LNCaP clone FGC (cell line): ENCODE data around the gene SIK3.
"Not testable (repeated sequence)": the region's sequence is repeated elsewhere in the genome, so short reads cannot be mapped to it uniquely, and the experiment has no call there.

ENCODE experiments used
- DNase-seq: peaks from one replicate; pipeline ENCODE4 v3.0.0-alpha.2; 2011; ENCODE audit warnings: low read depth
- H3K4me3 ChIP-seq: 2 replicates; pipeline ENCODE4 v1.5.1; 2011; ENCODE audit warnings: mild to moderate bottlenecking, low read depth, low read length, control low read depth
- TF ChIP-seq, protein P1 (sequence below): IDR thresholded peaks from 2 replicates; pipeline ENCODE4 v1.5.1; 2012; ENCODE audit warnings: mild to moderate bottlenecking; ENCODE audit not compliant: control insufficient read depth, insufficient read depth; ENCODE audit errors: extremely low read depth

The SIK3 gene

GRCh38 chr11:116811194-116811593 lies 287.0 kb downstream of the SIK3 start:
- no peak overlapping the region for H3K4me3 ChIP-seq
- DNase-seq, result no peak
- TF ChIP-seq, protein P1, sequence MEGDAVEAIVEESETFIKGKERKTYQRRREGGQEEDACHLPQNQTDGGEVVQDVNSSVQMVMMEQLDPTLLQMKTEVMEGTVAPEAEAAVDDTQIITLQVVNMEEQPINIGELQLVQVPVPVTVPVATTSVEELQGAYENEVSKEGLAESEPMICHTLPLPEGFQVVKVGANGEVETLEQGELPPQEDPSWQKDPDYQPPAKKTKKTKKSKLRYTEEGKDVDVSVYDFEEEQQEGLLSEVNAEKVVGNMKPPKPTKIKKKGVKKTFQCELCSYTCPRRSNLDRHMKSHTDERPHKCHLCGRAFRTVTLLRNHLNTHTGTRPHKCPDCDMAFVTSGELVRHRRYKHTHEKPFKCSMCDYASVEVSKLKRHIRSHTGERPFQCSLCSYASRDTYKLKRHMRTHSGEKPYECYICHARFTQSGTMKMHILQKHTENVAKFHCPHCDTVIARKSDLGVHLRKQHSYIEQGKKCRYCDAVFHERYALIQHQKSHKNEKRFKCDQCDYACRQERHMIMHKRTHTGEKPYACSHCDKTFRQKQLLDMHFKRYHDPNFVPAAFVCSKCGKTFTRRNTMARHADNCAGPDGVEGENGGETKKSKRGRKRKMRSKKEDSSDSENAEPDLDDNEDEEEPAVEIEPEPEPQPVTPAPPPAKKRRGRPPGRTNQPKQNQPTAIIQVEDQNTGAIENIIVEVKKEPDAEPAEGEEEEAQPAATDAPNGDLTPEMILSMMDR, result no peak

DNA sequence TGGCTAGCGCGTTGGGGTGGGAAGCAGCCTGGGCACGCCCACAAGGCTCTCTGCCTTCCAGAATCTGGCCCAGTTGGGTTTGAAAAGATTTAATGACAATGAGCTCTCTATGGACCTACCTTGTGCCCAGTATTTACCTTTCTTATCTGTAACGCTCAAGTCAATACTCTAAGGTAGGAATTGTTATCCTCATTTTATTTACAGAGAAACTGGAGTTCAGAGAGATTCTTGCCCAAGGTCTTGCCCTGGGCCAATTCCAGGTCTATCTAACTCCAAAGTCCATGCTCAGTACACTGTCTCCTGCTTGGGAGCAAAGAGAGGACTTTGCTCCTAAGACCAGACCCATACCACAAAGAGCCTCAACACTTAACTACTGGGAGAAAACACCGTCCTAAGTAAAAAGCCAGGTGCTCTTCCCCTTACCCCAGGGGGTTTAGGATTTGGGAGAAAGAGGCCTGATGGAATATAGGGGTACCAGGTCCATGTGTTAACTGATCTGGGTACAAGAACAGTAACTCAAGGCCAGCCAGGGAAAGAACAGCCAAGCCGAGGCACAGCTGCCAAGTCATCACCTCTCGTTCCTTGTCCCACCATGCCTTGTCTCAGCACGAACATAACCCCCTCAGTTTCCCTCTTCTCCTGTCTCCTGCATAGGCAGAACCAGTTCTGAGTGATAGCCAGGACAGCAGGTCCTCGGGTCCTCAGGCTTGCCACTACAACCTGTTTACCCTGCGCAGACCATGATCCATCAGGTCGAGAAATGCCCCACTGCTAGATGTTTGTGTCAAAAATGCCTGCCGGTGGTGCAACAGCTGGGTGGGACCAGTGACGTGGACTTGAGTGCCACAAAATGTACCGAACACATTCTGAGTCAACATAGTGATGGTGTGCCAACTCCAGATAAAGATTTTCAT lies 289.7 kb downstream of the SIK3 start:
- TF ChIP-seq, protein P1, result no peak
- H3K4me3 ChIP-seq, result no peak overlapping the region
- peak; percentile 85 for DNase-seq

DNA sequence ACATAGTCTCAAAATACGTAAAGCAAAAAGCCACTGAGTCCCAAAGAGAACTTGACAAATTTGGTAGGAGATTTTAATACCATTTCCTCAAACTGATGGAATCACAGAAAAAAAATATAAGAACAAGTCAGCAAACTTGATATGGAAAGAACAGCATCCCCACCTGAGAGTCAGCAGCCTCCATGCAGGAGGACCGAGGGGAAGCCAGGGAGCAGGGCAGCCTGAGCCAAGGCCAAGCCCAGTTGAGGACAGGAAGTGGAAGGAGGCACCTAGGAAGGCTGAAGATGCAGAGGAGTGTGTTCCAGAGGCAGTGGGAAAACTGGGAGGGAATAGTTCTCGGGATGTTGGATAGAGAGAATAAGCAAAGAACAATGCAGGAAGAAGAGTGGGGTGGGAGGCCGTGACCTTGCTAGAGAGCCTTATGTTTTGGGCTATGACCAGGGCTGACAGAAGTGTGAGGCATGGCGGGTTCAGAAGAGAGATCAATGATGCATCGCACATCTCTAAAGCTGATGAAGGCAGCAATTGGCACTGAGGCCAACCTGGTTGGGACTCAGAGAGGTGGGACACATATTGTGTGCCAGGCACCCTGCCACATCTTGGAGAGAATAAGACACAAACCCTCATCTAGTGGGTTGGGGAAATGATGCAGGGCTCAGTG lies 290.5 kb downstream of the SIK3 start:
- no peak overlapping the region for H3K4me3 ChIP-seq
- TF ChIP-seq, protein P1, result no peak
- DNase-seq, result no peak

GRCh38 chr11:116804001-116804400 lies 294.2 kb downstream of the SIK3 start:
- DNase-seq, result no peak
- TF ChIP-seq, protein P1, result no peak
- H3K4me3 ChIP-seq, result no peak overlapping the region

- DNase-seq, H3K4me3 ChIP-seq: not testable (repeated sequence)
Measured at GRCh38 chr11:116801662-116802061, 296.6 kb downstream of the SIK3 start.

GRCh38 chr11:116800610-116801009 lies 297.6 kb downstream of the SIK3 start:
- TF ChIP-seq, protein P1, result no peak
- no peak overlapping the region for H3K4me3 ChIP-seq
- no peak for DNase-seq

GRCh38 chr11:116798368-116798767 lies 299.9 kb downstream of the SIK3 start:
- DNase-seq, result no peak
- TF ChIP-seq, protein P1, result no peak
- H3K4me3 ChIP-seq, result no peak overlapping the region
